Keratinocyte (primary cell): Measurements from ENCODE around the gene EIF2D. TPM values are rescaled to one million over a fixed set of nuclear protein-coding genes. Genes with fewer than 3 reads are reported as not detected.

Source experiments
- DNase-seq: peaks from one replicate; pipeline ENCODE4 v3.0.0-alpha.2; 2011; ENCODE audit warnings: low read depth, missing footprints, low spot score
- FAIRE-seq: peaks from 2 replicates; lab custom pipeline; 2011; peaks lifted over from hg19 to GRCh38; lab: Jason Lieb, UNC
- H2AFZ ChIP-seq: 2 replicates; pipeline ENCODE4 v1.6.0; 2012; ENCODE audit warnings: low read length, control low read depth, inconsistent platforms; ENCODE audit not compliant: control insufficient read depth
- H3K27ac ChIP-seq: 2 replicates; pipeline ENCODE4 v1.5.1; 2011; ENCODE audit warnings: low read length; ENCODE audit not compliant: control insufficient read depth, insufficient read depth
- H3K27me3 ChIP-seq: 3 replicates; pipeline ENCODE4 v1.6.0; 2011; ENCODE audit warnings: low read length; ENCODE audit not compliant: control insufficient read depth, insufficient read depth; ENCODE audit errors: extremely low read depth
- H3K36me3 ChIP-seq, 2 experiments: 2 replicates in 1 of 2; 3 replicates in 1 of 2; pipeline ENCODE4 v1.5.1; 2011; ENCODE audit warnings: low read length in 2 of 2, mild to moderate bottlenecking in 1 of 2; ENCODE audit not compliant: control insufficient read depth in 2 of 2, insufficient read depth in 2 of 2; ENCODE audit errors: extremely low read depth in 1 of 2
- H3K4me1 ChIP-seq: 3 replicates; pipeline ENCODE4 v1.5.1; 2011; ENCODE audit warnings: low read length; ENCODE audit not compliant: control insufficient read depth, insufficient read depth; ENCODE audit errors: extremely low read depth
- H3K4me2 ChIP-seq: 3 replicates; pipeline ENCODE4 v1.6.0; 2011; ENCODE audit warnings: low read depth, low read length; ENCODE audit not compliant: control insufficient read depth, insufficient read depth; ENCODE audit errors: extremely low read depth
- H3K4me3 ChIP-seq, 3 experiments: fragments of 200-600 bp in 1 of 3; sonication (generic) in 1 of 3; 2 replicates in 2 of 3; 3 replicates in 1 of 3; pipeline ENCODE4 v1.5.1; 2011 to 2016; ENCODE audit warnings: low read length in 3 of 3, mild to moderate bottlenecking in 3 of 3, control low read depth in 2 of 3, inconsistent platforms in 1 of 3, low read depth in 1 of 3, mixed read lengths in 1 of 3, mixed run types in 1 of 3, moderate library complexity in 1 of 3; ENCODE audit not compliant: control insufficient read depth in 2 of 3, insufficient read depth in 2 of 3; ENCODE audit errors: extremely low read depth in 1 of 3
- H3K79me2 ChIP-seq: 2 replicates; pipeline ENCODE4 v1.6.0; 2012; ENCODE audit warnings: low read length; ENCODE audit not compliant: control insufficient read depth, insufficient read depth
- H3K9ac ChIP-seq: 3 replicates; pipeline ENCODE4 v1.6.0; 2011; ENCODE audit warnings: low read length; ENCODE audit not compliant: control insufficient read depth, insufficient read depth; ENCODE audit errors: extremely low read depth
- H3K9me1 ChIP-seq: 3 replicates; pipeline ENCODE4 v1.6.0; 2011; ENCODE audit warnings: low read length; ENCODE audit not compliant: control insufficient read depth, insufficient read depth; ENCODE audit errors: extremely low read depth
- H3K9me3 ChIP-seq: 2 replicates; pipeline ENCODE4 v1.5.1; 2012; ENCODE audit warnings: low read depth, low read length; ENCODE audit not compliant: control insufficient read depth
- H4K20me1 ChIP-seq: 3 replicates; pipeline ENCODE4 v1.6.0; 2011; ENCODE audit warnings: low read length; ENCODE audit not compliant: control insufficient read depth, insufficient read depth; ENCODE audit errors: extremely low read depth
- EZH2 ChIP-seq: IDR thresholded peaks from one replicate; pipeline ENCODE4 v1.6.1; 2012; ENCODE audit warnings: inconsistent platforms, mild to moderate bottlenecking, low read length, moderate library complexity
- dilution Hi-C: fragments of 300-500 bp; cut with MboI; formaldehyde crosslinking; loops from one replicate; pipeline ENCODE4 v1.7.0; 2020; ENCODE audit warnings: low sequenced_read_pairs; ENCODE audit not compliant: extremely low pct_ligation_motif_present
- polyA plus RNA-seq, 5 experiments: library from polyadenylated mRNA; depleted of rRNA in 3 of 5; stranded (reverse) in 3 of 5; stranded (forward) in 1 of 5; unstranded in 1 of 5; fragments of >200 nt; gene quantifications; 1 replicate in 1 of 5; 2 replicates in 3 of 5; 3 replicates in 1 of 5; pipeline versions ENCODE4 v1.2.1 to v1.2.3, GENCODE V29; 2011 to 2012; ENCODE audit warnings: missing spikeins in 2 of 5, low read depth in 1 of 5, low replicate concordance in 1 of 5
- TF ChIP-seq, protein P1 (sequence below), 3 experiments: IDR thresholded peaks in 1 of 3; conservative IDR thresholded peaks in 1 of 3; optimal IDR thresholded peaks in 1 of 3; 2 replicates in 2 of 3; 3 replicates in 1 of 3; pipeline versions ENCODE3 to v1.5.1; 2011; ENCODE audit warnings: low read length in 3 of 3, mild to moderate bottlenecking in 3 of 3, moderate library complexity in 2 of 3, control low read depth in 1 of 3, inconsistent platforms in 1 of 3; ENCODE audit not compliant: insufficient read depth in 2 of 3; ENCODE audit errors: extremely low read depth in 1 of 3

Gene EIF2D
- polyA plus RNA-seq, 1 donor (not counting 4 experiments of a cell fraction or from before 2014, with no cell fraction given) = 60.6 TPM

- H3K9ac ChIP-seq = no peak overlapping the region
- DNase-seq (no peak), FAIRE-seq (no peak)
- no peaks in the 10 kb centered on the region for H3K9me1 ChIP-seq
- dilution Hi-C loops = no loop called here
- TF ChIP-seq, protein P1, sequence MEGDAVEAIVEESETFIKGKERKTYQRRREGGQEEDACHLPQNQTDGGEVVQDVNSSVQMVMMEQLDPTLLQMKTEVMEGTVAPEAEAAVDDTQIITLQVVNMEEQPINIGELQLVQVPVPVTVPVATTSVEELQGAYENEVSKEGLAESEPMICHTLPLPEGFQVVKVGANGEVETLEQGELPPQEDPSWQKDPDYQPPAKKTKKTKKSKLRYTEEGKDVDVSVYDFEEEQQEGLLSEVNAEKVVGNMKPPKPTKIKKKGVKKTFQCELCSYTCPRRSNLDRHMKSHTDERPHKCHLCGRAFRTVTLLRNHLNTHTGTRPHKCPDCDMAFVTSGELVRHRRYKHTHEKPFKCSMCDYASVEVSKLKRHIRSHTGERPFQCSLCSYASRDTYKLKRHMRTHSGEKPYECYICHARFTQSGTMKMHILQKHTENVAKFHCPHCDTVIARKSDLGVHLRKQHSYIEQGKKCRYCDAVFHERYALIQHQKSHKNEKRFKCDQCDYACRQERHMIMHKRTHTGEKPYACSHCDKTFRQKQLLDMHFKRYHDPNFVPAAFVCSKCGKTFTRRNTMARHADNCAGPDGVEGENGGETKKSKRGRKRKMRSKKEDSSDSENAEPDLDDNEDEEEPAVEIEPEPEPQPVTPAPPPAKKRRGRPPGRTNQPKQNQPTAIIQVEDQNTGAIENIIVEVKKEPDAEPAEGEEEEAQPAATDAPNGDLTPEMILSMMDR (optimal IDR thresholded peaks at IDR 0.05 in 1 of 3, IDR thresholded peaks at IDR 0.05 in 1 of 3, conservative IDR thresholded peaks at IDR 0.05 in 1 of 3; ENCODE audit: extremely low read depth in 1 of 3, insufficient read depth in 2 of 3, low read length in 3 of 3) = no peak
- no peak for TF ChIP-seq EZH2
- H3K27ac ChIP-seq = no peak overlapping the region
- peaks cover 8% of the 10 kb centered on the region for H3K4me1 ChIP-seq
- H4K20me1 ChIP-seq = no peaks in the 10 kb centered on the region
- H3K4me3 ChIP-seq = no peak overlapping the region
- H3K9me3 ChIP-seq = no peaks in the 10 kb centered on the region
- no peak overlapping the region for H2AFZ ChIP-seq
- peaks cover 0 to 6% of the 10 kb centered on the region in 2 experiments for H3K36me3 ChIP-seq
- no peak overlapping the region for H3K4me2 ChIP-seq
- H3K27me3 ChIP-seq = peaks cover 7% of the 10 kb centered on the region
- no peaks in the 10 kb centered on the region for H3K79me2 ChIP-seq
These were observed 44.7 kb upstream of the EIF2D start for GRCh38 chr1:206656936-206657335.

GRCh38 chr1:206655471-206655882, 43.2 kb upstream of the EIF2D start:
- no peaks in the 10 kb centered on the region for H3K9me1 ChIP-seq
- no peaks in the 10 kb centered on the region for H3K9me3 ChIP-seq
- TF ChIP-seq, protein P1 (optimal IDR thresholded peaks at IDR 0.05 in 1 of 3, IDR thresholded peaks at IDR 0.05 in 1 of 3, conservative IDR thresholded peaks at IDR 0.05 in 1 of 3; ENCODE audit: extremely low read depth in 1 of 3, insufficient read depth in 2 of 3, low read length in 3 of 3) = no peak
- H3K4me3 ChIP-seq = no peak overlapping the region
- H3K36me3 ChIP-seq = peaks cover 0 to 8% of the 10 kb centered on the region in 2 experiments
- H3K27me3 ChIP-seq = peaks cover 7% of the 10 kb centered on the region
- DNase-seq (no peak), FAIRE-seq (no peak)
- H2AFZ ChIP-seq = no peak overlapping the region
- H4K20me1 ChIP-seq = no peaks in the 10 kb centered on the region
- H3K9ac ChIP-seq = no peak overlapping the region
- H3K4me2 ChIP-seq = no peak overlapping the region
- dilution Hi-C loops = no loop called here
- H3K79me2 ChIP-seq = no peaks in the 10 kb centered on the region
- no peak overlapping the region for H3K27ac ChIP-seq
- H3K4me1 ChIP-seq = peaks cover 8% of the 10 kb centered on the region
